K562 (cell line): ENCODE data around the gene FAM199X. TPM values are rescaled to one million over a fixed set of nuclear protein-coding genes. Genes with fewer than 3 reads are reported as not detected.

ENCODE experiments used
- ATAC-seq: fragments of 200-7000 bp; cut with Tn5 transposase; 3 replicates; pipeline ENCODE4 v1.9.1; 2020; ENCODE audit warnings: moderate library complexity
- BruUV-seq: library from RNA; stranded (reverse); fragments of 400-500 nt; replicated peaks from 2 replicates; lab custom pipeline; 2021; lab: Mats Ljungman, UMichigan
- CTCF ChIA-PET: fragments of 300-600 bp; formaldehyde crosslinking; extraction: SDS; loops from one replicate; lab custom pipeline; 2021; ENCODE audit warnings: low intra/inter-chr PET ratio; lab: Yijun Ruan, JAX
- POLR2A ChIA-PET: fragments of 300-600, 350-650 bp; sonication (Branson Sonifier 250); formaldehyde crosslinking; extraction: SDS; loops from one replicate; lab custom pipeline; 2021; ENCODE audit warnings: antibody characterized with exemption, inconsistent platforms; lab: Yijun Ruan, JAX
- DNase-seq, 4 experiments: peaks; one replicate each; pipeline versions ENCODE4 v3.0.0 to v3.0.0-alpha.2; 2011 to 2018; ENCODE audit warnings: low spot score in 3 of 4, mixed read lengths in 3 of 4; ENCODE audit errors: extremely low read depth in 1 of 4
- FAIRE-seq: peaks from 2 replicates; lab custom pipeline; 2011; peaks lifted over from hg19 to GRCh38; lab: Jason Lieb, UNC
- H2AFZ ChIP-seq: 2 replicates; pipeline ENCODE4 v1.6.0; 2011; ENCODE audit warnings: low read depth, low read length, control low read depth, inconsistent platforms
- H3K27ac ChIP-seq: fragments of 200-600 bp; 3 replicates; pipeline ENCODE4 v1.8.0; 2011; ENCODE audit warnings: low read depth, mild to moderate bottlenecking, control low read depth, inconsistent platforms, low read length, moderate library complexity, mixed read lengths; ENCODE audit errors: extremely low read depth
- H3K27me3 ChIP-seq, 2 experiments: fragments of 300-600 bp in 1 of 2; 2 replicates in 1 of 2; 3 replicates in 1 of 2; pipeline versions ENCODE4 v1.6.0 to v1.8.0; 2011; ENCODE audit warnings: inconsistent platforms in 2 of 2, low read length in 2 of 2, mild to moderate bottlenecking in 1 of 2, mixed read lengths in 1 of 2, moderate library complexity in 1 of 2; ENCODE audit not compliant: control insufficient read depth in 2 of 2, insufficient read depth in 2 of 2
- H3K36me3 ChIP-seq: fragments of 300-600 bp; 3 replicates; pipeline ENCODE4 v1.8.0; 2011; ENCODE audit warnings: mild to moderate bottlenecking, low read length, inconsistent platforms; ENCODE audit not compliant: control insufficient read depth, insufficient read depth
- H3K4me1 ChIP-seq, 2 experiments: fragments of 200-600 bp in 1 of 2; replicated peaks in 1 of 2; 2 replicates in 1 of 2; 3 replicates in 1 of 2; pipeline versions ENCODE4 v1.5.1 to v1.8.0; 2011; ENCODE audit warnings: inconsistent platforms in 2 of 2, low read length in 2 of 2, mild to moderate bottlenecking in 1 of 2, mixed read lengths in 1 of 2, moderate library complexity in 1 of 2; ENCODE audit not compliant: control insufficient read depth in 2 of 2, insufficient read depth in 2 of 2
- H3K4me2 ChIP-seq: 2 replicates; pipeline ENCODE4 v1.6.1; 2011; ENCODE audit warnings: low read length, control low read depth, inconsistent platforms, mixed read lengths; ENCODE audit not compliant: insufficient read depth
- H3K4me3 ChIP-seq: fragments of 200-600 bp; sonication (generic), shearing (Covaris generic); 2 replicates; pipeline ENCODE4 v1.5.1; 2016; ENCODE audit warnings: control low read depth, inconsistent platforms
- H3K79me2 ChIP-seq: fragments of 200-600 bp; 3 replicates; pipeline ENCODE4 v1.8.0; 2011; ENCODE audit warnings: low read length, inconsistent platforms; ENCODE audit not compliant: control insufficient read depth, insufficient read depth
- H3K9ac ChIP-seq, 2 experiments: 2 replicates each; pipeline versions ENCODE4 v1.6.0 to v1.6.1; 2011; ENCODE audit warnings: low read depth in 2 of 2, low read length in 2 of 2, control low read depth in 1 of 2, inconsistent platforms in 1 of 2, mild to moderate bottlenecking in 1 of 2, mixed read lengths in 1 of 2; ENCODE audit not compliant: insufficient read depth in 1 of 2
- H3K9me1 ChIP-seq: one replicate; pipeline ENCODE4 v1.6.0; 2011; ENCODE audit warnings: inconsistent platforms, mild to moderate bottlenecking, low read length, moderate library complexity; ENCODE audit not compliant: control insufficient read depth, insufficient read depth
- H3K9me3 ChIP-seq: replicated peaks from 2 replicates; pipeline ENCODE4 v1.5.1; 2011; ENCODE audit warnings: low read depth, low read length, inconsistent platforms; ENCODE audit not compliant: control insufficient read depth, insufficient read depth
- H4K20me1 ChIP-seq: replicated peaks from 2 replicates; pipeline ENCODE4 v1.6.1; 2011; ENCODE audit warnings: low read length, inconsistent platforms, mixed read lengths; ENCODE audit not compliant: control insufficient read depth, insufficient read depth
- ETV1 ChIP-seq: fragments of 450-650 bp; conservative IDR thresholded peaks from 2 replicates; pipeline ENCODE4 v1.6.1; 2016; ENCODE audit warnings: missing genetic modification characterization, control low read depth, low read depth, missing compliant biosample characterization
- HSF4 ChIP-seq: fragments of 250-450 bp; sonication (Bioruptor Pico); IDR thresholded peaks from 2 replicates; pipeline ENCODE4 v2.1.2; 2022; ENCODE audit warnings: mild to moderate bottlenecking, moderate library complexity, borderline replicate concordance
- NCOA2 ChIP-seq, 2 experiments: fragments of 450-650 bp; IDR thresholded peaks; 2 replicates each; pipeline ENCODE4 v1.6.1; 2018; ENCODE audit warnings: mild to moderate bottlenecking in 2 of 2, moderate library complexity in 1 of 2; ENCODE audit not compliant: partially characterized antibody in 2 of 2
- SP1 ChIP-seq: sonication (generic); formaldehyde crosslinking; IDR thresholded peaks from 2 replicates; pipeline ENCODE4 v1.8.1; 2022; ENCODE audit warnings: mild to moderate bottlenecking, missing genetic modification reagents
- ZNF12 ChIP-seq: sonication (generic); formaldehyde crosslinking; IDR thresholded peaks from 2 replicates; pipeline ENCODE4 v1.4.0; 2020; ENCODE audit warnings: mild to moderate bottlenecking, missing genetic modification reagents
- ZNF586 ChIP-seq: fragments of 450-650 bp; formaldehyde crosslinking; conservative IDR thresholded peaks from 2 replicates; pipeline ENCODE4 v1.4.0; 2020; ENCODE audit warnings: mild to moderate bottlenecking, moderate library complexity
- ZNF79 ChIP-seq: fragments of 250-450 bp; sonication (Bioruptor Pico); IDR thresholded peaks from 2 replicates; pipeline ENCODE4 v1.4.0; 2020; ENCODE audit warnings: low read depth, mild to moderate bottlenecking, moderate library complexity
- WGBS: fragments of 100-300 bp; shearing (Covaris generic); methylation state at CpG from one replicate; pipeline ENCODE4 v1.1.6; 2016; ENCODE audit warnings: low coverage, mixed read lengths; ENCODE audit not compliant: insufficient coverage; ENCODE audit errors: missing lambda C conversion rate; 5-methylcytosine and 5-hydroxymethylcytosine counted together
- in situ Hi-C: fragments of 300-500 bp; cut with MboI; formaldehyde crosslinking; loops from 4 replicates; pipeline ENCODE4 v1.15.0; 2018; ENCODE audit warnings: inconsistent platforms, mixed read lengths
- intact Hi-C: fragments of 100-400 bp; cut with micrococcal nuclease; formaldehyde crosslinking; loops from 2 replicates; pipeline ENCODE4 v1.14.2; 2022
- polyA plus RNA-seq, 8 experiments: library from polyadenylated mRNA; depleted of rRNA in 4 of 8; stranded (reverse) in 5 of 8; unstranded in 3 of 8; fragments of >200 nt; fragmentation: Nextera tagmentation in 2 of 8; fragmentation: Illumina TruSeq in 1 of 8; extraction: Ambion mirVana in 2 of 8; extraction: Trizol in 1 of 8; gene quantifications; 2 replicates each; pipeline versions ENCODE4 v1.2.1 to v1.2.3, GENCODE V29; 2011 to 2014; ENCODE audit warnings: inconsistent platforms in 1 of 8, missing spikeins in 1 of 8
- total RNA-seq, 7 experiments: library from RNA; depleted of rRNA in 6 of 7; stranded (reverse); fragments of >200 nt in 6 of 7; fragmentation: Illumina TruSeq in 2 of 7; extraction: Trizol in 2 of 7; gene quantifications; 2 replicates each; pipeline versions ENCODE4 v1.2.1 to v1.2.3, GENCODE V29; 2011 to 2021; ENCODE audit warnings: low replicate concordance in 1 of 7
- TF ChIP-seq, protein P1 (sequence below): fragments of 200-600 bp; sonication (generic); IDR thresholded peaks from one replicate; pipeline ENCODE4 v1.6.1; 2012; ENCODE audit warnings: mild to moderate bottlenecking, low read depth, low read length, inconsistent platforms
- TF ChIP-seq, protein P2 (sequence below): fragments of 200-400 bp; formaldehyde crosslinking; IDR thresholded peaks from 2 replicates; pipeline ENCODE4 v1.6.1; 2017; ENCODE audit warnings: mild to moderate bottlenecking, low read depth, low read length, moderate library complexity

Gene FAM199X
- total and polyA plus RNA-seq, 9 of the 15 experiments (the other 6 are each of a cell fraction or from before 2014, with no cell fraction given) = 4.6 to 22.2 (median 13.7) TPM

DNA sequence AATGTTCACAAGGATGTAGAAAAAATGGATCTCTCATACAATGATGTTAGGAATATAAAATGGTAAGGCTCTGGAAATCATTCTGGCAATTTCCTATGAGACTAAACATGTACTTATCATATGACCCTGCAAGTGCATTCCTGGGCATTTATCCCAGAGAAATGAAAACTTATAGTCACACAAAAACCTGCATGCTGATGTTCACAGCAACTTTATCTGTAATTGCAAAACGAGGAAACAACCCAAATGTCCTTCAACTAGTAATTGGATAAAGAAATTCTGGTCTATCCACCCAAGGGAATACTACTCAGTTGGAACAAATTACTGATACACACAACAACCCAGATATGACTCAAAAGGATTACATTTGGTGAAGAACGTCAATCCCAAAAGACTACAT lies 39.4 kb upstream of the FAM199X start:
- Histone ChIP-seq H2AFZ (no peak overlapping the region), H3K36me3 (0 out of 3 replicates have a peak, but pooled peaks cover 3% of the 10 kb centered on the region), H3K4me1 (no peaks in the 10 kb centered on the region; a peak in 1 of 5 replicates), H3K27ac (no peak overlapping the region), H3K27me3 (no peaks in the 10 kb centered on the region), H3K4me2 (no peak overlapping the region), H3K9me1 (no peaks in the 10 kb centered on the region), H3K9ac (no peak overlapping the region), H3K9me3 (no peaks in the 10 kb centered on the region), H4K20me1 (no peaks in the 10 kb centered on the region), H3K79me2 (no peaks in the 10 kb centered on the region), H3K4me3 (no peak overlapping the region)
- ChIA-PET CTCF (no interaction called here), POLR2A (no interaction called here)
- no TSS peak for BruUV-seq
- no peak for FAIRE-seq
- WGBS = 28% methylated on average over 2 of the region's 2 CpGs
- in situ Hi-C loops (no loop called here), intact Hi-C loops (no loop called here)
- no peak for DNase-seq
- no peak for ATAC-seq
- TF ChIP-seq SP1 (CRISPR knock-in tag) (no peak), ETV1 (no peak), ZNF12 (CRISPR knock-in tag) (no peak), ZNF586 (CRISPR knock-in tag) (no peak), ZNF79 (CRISPR knock-in tag) (no peak), NCOA2 (IDR thresholded peaks at IDR 0.05; ENCODE audit: partially characterized antibody in 2 of 2) (no peak), HSF4 (CRISPR knock-in tag) (no peak)
- TF ChIP-seq, protein P1, sequence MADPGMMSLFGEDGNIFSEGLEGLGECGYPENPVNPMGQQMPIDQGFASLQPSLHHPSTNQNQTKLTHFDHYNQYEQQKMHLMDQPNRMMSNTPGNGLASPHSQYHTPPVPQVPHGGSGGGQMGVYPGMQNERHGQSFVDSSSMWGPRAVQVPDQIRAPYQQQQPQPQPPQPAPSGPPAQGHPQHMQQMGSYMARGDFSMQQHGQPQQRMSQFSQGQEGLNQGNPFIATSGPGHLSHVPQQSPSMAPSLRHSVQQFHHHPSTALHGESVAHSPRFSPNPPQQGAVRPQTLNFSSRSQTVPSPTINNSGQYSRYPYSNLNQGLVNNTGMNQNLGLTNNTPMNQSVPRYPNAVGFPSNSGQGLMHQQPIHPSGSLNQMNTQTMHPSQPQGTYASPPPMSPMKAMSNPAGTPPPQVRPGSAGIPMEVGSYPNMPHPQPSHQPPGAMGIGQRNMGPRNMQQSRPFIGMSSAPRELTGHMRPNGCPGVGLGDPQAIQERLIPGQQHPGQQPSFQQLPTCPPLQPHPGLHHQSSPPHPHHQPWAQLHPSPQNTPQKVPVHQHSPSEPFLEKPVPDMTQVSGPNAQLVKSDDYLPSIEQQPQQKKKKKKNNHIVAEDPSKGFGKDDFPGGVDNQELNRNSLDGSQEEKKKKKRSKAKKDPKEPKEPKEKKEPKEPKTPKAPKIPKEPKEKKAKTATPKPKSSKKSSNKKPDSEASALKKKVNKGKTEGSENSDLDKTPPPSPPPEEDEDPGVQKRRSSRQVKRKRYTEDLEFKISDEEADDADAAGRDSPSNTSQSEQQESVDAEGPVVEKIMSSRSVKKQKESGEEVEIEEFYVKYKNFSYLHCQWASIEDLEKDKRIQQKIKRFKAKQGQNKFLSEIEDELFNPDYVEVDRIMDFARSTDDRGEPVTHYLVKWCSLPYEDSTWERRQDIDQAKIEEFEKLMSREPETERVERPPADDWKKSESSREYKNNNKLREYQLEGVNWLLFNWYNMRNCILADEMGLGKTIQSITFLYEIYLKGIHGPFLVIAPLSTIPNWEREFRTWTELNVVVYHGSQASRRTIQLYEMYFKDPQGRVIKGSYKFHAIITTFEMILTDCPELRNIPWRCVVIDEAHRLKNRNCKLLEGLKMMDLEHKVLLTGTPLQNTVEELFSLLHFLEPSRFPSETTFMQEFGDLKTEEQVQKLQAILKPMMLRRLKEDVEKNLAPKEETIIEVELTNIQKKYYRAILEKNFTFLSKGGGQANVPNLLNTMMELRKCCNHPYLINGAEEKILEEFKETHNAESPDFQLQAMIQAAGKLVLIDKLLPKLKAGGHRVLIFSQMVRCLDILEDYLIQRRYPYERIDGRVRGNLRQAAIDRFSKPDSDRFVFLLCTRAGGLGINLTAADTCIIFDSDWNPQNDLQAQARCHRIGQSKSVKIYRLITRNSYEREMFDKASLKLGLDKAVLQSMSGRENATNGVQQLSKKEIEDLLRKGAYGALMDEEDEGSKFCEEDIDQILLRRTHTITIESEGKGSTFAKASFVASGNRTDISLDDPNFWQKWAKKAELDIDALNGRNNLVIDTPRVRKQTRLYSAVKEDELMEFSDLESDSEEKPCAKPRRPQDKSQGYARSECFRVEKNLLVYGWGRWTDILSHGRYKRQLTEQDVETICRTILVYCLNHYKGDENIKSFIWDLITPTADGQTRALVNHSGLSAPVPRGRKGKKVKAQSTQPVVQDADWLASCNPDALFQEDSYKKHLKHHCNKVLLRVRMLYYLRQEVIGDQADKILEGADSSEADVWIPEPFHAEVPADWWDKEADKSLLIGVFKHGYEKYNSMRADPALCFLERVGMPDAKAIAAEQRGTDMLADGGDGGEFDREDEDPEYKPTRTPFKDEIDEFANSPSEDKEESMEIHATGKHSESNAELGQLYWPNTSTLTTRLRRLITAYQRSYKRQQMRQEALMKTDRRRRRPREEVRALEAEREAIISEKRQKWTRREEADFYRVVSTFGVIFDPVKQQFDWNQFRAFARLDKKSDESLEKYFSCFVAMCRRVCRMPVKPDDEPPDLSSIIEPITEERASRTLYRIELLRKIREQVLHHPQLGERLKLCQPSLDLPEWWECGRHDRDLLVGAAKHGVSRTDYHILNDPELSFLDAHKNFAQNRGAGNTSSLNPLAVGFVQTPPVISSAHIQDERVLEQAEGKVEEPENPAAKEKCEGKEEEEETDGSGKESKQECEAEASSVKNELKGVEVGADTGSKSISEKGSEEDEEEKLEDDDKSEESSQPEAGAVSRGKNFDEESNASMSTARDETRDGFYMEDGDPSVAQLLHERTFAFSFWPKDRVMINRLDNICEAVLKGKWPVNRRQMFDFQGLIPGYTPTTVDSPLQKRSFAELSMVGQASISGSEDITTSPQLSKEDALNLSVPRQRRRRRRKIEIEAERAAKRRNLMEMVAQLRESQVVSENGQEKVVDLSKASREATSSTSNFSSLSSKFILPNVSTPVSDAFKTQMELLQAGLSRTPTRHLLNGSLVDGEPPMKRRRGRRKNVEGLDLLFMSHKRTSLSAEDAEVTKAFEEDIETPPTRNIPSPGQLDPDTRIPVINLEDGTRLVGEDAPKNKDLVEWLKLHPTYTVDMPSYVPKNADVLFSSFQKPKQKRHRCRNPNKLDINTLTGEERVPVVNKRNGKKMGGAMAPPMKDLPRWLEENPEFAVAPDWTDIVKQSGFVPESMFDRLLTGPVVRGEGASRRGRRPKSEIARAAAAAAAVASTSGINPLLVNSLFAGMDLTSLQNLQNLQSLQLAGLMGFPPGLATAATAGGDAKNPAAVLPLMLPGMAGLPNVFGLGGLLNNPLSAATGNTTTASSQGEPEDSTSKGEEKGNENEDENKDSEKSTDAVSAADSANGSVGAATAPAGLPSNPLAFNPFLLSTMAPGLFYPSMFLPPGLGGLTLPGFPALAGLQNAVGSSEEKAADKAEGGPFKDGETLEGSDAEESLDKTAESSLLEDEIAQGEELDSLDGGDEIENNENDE = no peak
- TF ChIP-seq, protein P2, sequence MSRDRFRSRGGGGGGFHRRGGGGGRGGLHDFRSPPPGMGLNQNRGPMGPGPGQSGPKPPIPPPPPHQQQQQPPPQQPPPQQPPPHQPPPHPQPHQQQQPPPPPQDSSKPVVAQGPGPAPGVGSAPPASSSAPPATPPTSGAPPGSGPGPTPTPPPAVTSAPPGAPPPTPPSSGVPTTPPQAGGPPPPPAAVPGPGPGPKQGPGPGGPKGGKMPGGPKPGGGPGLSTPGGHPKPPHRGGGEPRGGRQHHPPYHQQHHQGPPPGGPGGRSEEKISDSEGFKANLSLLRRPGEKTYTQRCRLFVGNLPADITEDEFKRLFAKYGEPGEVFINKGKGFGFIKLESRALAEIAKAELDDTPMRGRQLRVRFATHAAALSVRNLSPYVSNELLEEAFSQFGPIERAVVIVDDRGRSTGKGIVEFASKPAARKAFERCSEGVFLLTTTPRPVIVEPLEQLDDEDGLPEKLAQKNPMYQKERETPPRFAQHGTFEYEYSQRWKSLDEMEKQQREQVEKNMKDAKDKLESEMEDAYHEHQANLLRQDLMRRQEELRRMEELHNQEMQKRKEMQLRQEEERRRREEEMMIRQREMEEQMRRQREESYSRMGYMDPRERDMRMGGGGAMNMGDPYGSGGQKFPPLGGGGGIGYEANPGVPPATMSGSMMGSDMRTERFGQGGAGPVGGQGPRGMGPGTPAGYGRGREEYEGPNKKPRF = no peak
